CD4-positive, alpha-beta T cell (primary cell): ENCODE measurements around the gene CDC20B. TPM values are rescaled to one million over a fixed set of nuclear protein-coding genes. Genes with fewer than 3 reads are reported as not detected.

Experiments used
- ATAC-seq: fragments of 200-7000 bp; cut with Tn5 transposase; one replicate; pipeline ENCODE4 v1.10.0; 2022; ENCODE audit warnings: mild to moderate bottlenecking; ENCODE audit not compliant: poor library complexity
- CTCF ChIA-PET: fragments of 350-600 bp; sonication (Branson Sonifier 250); formaldehyde crosslinking; loops from one replicate; lab custom pipeline; 2021; ENCODE audit warnings: antibody characterized with exemption, inconsistent platforms; lab: Charles Lee
- POLR2A ChIA-PET: fragments of 350-600 bp; sonication (Branson Sonifier 250); formaldehyde crosslinking; loops from one replicate; lab custom pipeline; 2021; ENCODE audit warnings: antibody characterized with exemption, inconsistent platforms; lab: Charles Lee
- DNase-seq, 14 experiments: peaks; one replicate each; pipeline ENCODE4 v3.0.0-alpha.2; 2013 to 2020; ENCODE audit warnings: mixed read lengths in 2 of 14
- H3K27ac ChIP-seq, 2 donors: one replicate each; pipeline versions ENCODE4 v1.5.1 to v1.7.0; 2013; ENCODE audit warnings: low read length in 2 of 2, low read depth in 1 of 2, mild to moderate bottlenecking in 1 of 2
- H3K27me3 ChIP-seq, 2 experiments: 1 replicate in 1 of 2; 2 replicates in 1 of 2; pipeline versions ENCODE4 v1.6.1 to v1.7.0; 2013; ENCODE audit warnings: low read length in 2 of 2, control low read depth in 1 of 2, mild to moderate bottlenecking in 1 of 2, moderate library complexity in 1 of 2; ENCODE audit not compliant: insufficient read depth in 2 of 2, control insufficient read depth in 1 of 2
- H3K36me3 ChIP-seq: one replicate; pipeline ENCODE4 v1.6.1; 2013; ENCODE audit warnings: low read length, control low read depth; ENCODE audit not compliant: insufficient read depth
- H3K4me1 ChIP-seq: one replicate; pipeline ENCODE4 v1.6.1; 2013; ENCODE audit warnings: low read length, control low read depth; ENCODE audit not compliant: insufficient read depth
- H3K4me3 ChIP-seq: one replicate; pipeline ENCODE4 v1.5.1; 2013; ENCODE audit warnings: mild to moderate bottlenecking, low read length, moderate library complexity
- H3K9me3 ChIP-seq, 2 experiments: 1 replicate in 1 of 2; 2 replicates in 1 of 2; pipeline versions ENCODE4 v1.6.1 to v1.7.0; 2013; ENCODE audit warnings: low read length in 2 of 2, mild to moderate bottlenecking in 2 of 2, control low read depth in 1 of 2, moderate library complexity in 1 of 2; ENCODE audit not compliant: control insufficient read depth in 1 of 2, insufficient read depth in 1 of 2
- H3K27ac Mint-ChIP-seq: one replicate; pipeline ENCODE4 v1.8.0; 2020; ENCODE audit warnings: mixed read lengths
- H3K27me3 Mint-ChIP-seq: one replicate; pipeline ENCODE4 v1.8.0; 2021; ENCODE audit warnings: mixed read lengths
- H3K36me3 Mint-ChIP-seq: one replicate; pipeline ENCODE4 v1.8.0; 2021; ENCODE audit warnings: low read depth, mixed read lengths
- H3K4me1 Mint-ChIP-seq: one replicate; pipeline ENCODE4 v1.8.0; 2021; ENCODE audit warnings: low read depth, mixed read lengths
- H3K4me3 Mint-ChIP-seq: one replicate; pipeline ENCODE4 v1.8.0; 2020; ENCODE audit warnings: mild to moderate bottlenecking, mixed read lengths
- H3K9me3 Mint-ChIP-seq: one replicate; pipeline ENCODE4 v1.8.0; 2020; ENCODE audit warnings: mixed read lengths
- intact Hi-C, 2 experiments: fragments of 100-400 bp; cut with DNase I in 1 of 2; cut with micrococcal nuclease in 1 of 2; formaldehyde crosslinking; loops; one replicate each; pipeline versions ENCODE4 v1.15.1 to v1.9.0; 2023 to 2025; cut with DNase I, micrococcal nuclease
- total RNA-seq, 174 experiments: library from RNA in 2 of 174; stranded (reverse) in 2 of 174; gene quantifications; one replicate each; pipeline ENCODE4 v1.2.3 and lab custom pipeline; 2021 to 2026
- TF ChIP-seq, protein P1 (sequence below): fragments of 200-600 bp; IDR thresholded peaks from one replicate; pipeline ENCODE4 v1.8.0; 2022; ENCODE audit warnings: antibody characterized with exemption, mild to moderate bottlenecking

Gene CDC20B
- total RNA-seq, 2 experiments from 2014 or later: not detected

DNA sequence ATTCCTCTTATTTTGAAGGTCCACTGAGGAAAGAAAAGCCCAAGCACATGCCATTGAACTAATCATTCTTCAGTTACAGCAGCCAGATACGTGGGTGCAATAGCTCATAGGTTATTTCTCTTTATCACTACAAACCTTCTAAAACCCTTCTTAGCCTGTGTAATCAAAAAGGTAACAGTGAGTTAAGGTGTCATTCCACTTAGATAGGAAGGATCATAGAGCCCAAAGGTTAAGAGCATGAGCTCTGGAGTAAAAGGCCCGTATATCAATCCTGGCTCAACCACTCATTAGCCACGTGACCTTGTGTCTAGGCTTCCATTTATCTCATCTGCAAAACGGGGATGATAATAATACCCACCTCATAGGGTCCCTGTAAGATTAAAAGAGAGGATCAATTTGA lies 10.3 kb downstream of the CDC20B start:
- DNase-seq (no peak), ATAC-seq (no peak)
- H3K27ac ChIP-seq: no peak overlapping the region
- peaks cover 14 to 40% of the 10 kb centered on the region in 2 experiments for H3K27me3 ChIP-seq
- H3K4me3 ChIP-seq: no peak overlapping the region
- POLR2A ChIA-PET: no interaction called here
- no peaks in the 10 kb centered on the region for H3K4me1 ChIP-seq
- intact Hi-C loops: no loop called here
- Mint-ChIP-seq H3K4me1 (no peaks in the 10 kb centered on the region), H3K9me3 (no peaks in the 10 kb centered on the region), H3K27me3 (peaks cover 63% of the 10 kb centered on the region), H3K36me3 (no peaks in the 10 kb centered on the region), H3K4me3 (no peak overlapping the region), H3K27ac (no peak overlapping the region)
- H3K36me3 ChIP-seq: no peaks in the 10 kb centered on the region
- TF ChIP-seq, protein P1, sequence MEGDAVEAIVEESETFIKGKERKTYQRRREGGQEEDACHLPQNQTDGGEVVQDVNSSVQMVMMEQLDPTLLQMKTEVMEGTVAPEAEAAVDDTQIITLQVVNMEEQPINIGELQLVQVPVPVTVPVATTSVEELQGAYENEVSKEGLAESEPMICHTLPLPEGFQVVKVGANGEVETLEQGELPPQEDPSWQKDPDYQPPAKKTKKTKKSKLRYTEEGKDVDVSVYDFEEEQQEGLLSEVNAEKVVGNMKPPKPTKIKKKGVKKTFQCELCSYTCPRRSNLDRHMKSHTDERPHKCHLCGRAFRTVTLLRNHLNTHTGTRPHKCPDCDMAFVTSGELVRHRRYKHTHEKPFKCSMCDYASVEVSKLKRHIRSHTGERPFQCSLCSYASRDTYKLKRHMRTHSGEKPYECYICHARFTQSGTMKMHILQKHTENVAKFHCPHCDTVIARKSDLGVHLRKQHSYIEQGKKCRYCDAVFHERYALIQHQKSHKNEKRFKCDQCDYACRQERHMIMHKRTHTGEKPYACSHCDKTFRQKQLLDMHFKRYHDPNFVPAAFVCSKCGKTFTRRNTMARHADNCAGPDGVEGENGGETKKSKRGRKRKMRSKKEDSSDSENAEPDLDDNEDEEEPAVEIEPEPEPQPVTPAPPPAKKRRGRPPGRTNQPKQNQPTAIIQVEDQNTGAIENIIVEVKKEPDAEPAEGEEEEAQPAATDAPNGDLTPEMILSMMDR: no peak
- CTCF ChIA-PET: interaction anchor here (0.7 to 1.6 kb wide), 3 partner anchors 16 to 257 kb away, joined by 3 to 6 read pairs (median 4); no protein-coding TSS in a partner anchor
- H3K9me3 ChIP-seq: no peaks in the 10 kb centered on the region

DNA sequence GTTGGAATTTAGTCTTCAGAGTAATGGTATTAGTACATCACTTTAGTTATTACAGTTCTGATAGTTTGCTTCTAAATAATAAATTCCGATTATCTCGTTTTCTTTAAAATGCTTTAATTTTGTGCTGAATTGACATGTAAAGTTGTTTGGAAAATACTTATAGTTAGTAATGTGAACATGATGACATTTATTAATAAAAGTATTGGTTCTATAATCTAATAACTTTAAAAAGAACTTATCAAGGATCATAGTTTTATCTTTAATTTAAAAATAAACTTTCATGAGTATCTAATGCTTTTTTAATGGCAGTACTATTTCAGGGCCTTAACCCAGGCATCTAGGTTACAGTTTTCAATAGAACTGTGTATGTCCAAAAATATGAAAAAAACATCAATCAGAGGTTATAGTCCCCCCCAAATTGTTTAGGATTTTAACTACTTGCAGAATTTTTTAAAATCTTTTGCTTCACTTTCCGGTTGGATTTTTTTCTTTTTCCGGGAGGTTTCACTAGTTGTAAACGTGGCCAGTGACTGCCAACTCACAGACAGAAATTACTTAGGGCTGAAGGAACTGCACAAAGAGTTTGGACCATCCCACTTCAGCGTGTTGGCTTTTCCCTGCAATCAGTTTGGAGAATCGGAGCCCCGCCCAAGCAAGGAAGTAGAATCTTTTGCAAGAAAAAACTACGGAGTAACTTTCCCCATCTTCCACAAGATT lies 12.3 kb downstream of the CDC20B start:
- no peak for ATAC-seq
- Histone ChIP-seq H3K27ac (no peak overlapping the region), H3K4me3 (no peak overlapping the region), H3K9me3 (peaks cover 0 to 1% of the 10 kb centered on the region in 2 experiments), H3K36me3 (no peaks in the 10 kb centered on the region), H3K27me3 (peaks cover 4 to 25% of the 10 kb centered on the region in 2 experiments), H3K4me1 (no peaks in the 10 kb centered on the region)
- H3K36me3 Mint-ChIP-seq: no peaks in the 10 kb centered on the region
- ChIA-PET POLR2A (interaction anchor here (1.1 to 1.3 kb wide), 4 partner anchors 216 to 643 kb away, joined by 4 to 11 read pairs (median 6); partner anchors contain the start of gene SNX18), CTCF (interaction anchor here (1.4 to 1.9 kb wide), 7 partner anchors 14 to 254 kb away, joined by 4 to 14 read pairs (median 7); no protein-coding TSS in a partner anchor)
- no peaks in the 10 kb centered on the region for H3K4me1 Mint-ChIP-seq
- no peak overlapping the region for H3K27ac Mint-ChIP-seq
- no peaks in the 10 kb centered on the region for H3K9me3 Mint-ChIP-seq
- intact Hi-C loops: no loop called here
- DNase-seq: no peak
- H3K27me3 Mint-ChIP-seq: peaks cover 49% of the 10 kb centered on the region
- TF ChIP-seq, protein P1: no peak
- no peak overlapping the region for H3K4me3 Mint-ChIP-seq

DNA sequence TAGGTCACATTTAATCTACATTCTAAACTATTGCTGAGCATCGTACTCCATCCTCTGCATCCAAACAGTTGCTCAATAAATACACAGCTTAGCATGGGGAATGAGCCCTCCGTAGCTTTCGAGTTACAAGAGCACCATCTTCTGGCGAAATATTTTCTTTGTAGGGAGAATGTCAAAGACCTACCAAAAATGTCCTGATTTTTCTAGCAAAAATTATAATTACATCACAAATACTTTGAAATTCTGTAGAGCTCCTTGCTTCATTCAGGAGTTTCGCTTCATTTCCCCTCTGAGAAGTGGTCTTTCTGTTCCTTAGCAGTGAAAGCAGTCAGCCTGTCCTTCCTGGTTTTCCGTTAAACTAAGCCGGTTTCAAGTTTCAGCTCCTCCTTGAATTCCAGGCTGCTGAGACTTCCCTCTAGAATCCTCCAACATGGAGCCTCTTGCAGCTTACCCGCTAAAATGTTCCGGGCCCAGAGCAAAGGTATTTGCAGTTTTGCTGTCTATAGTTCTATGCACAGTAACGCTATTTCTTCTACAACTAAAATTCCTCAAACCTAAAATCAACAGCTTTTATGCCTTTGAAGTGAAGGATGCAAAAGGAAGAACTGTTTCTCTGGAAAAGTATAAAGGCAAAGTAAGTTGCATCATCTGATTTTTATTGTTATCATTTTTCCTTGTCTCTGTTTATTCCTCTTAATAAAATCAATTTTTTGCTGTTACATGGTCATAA lies 13.0 kb downstream of the CDC20B start, which contains the start of gene GPX8:
GPX8 (plus strand) TSS at position 409 of the 730 bp plus-strand sequence; CDS start at position 431, 22 bp downstream.
- Histone ChIP-seq H3K36me3 (no peaks in the 10 kb centered on the region), H3K27ac (no peak within 1 kb of the TSS), H3K9me3 (peaks cover 0 to 4% of the 10 kb centered on the region in 2 experiments), H3K4me3 (no peak within 1 kb of the TSS), H3K27me3 (peaks cover 4 to 18% of the 10 kb centered on the region in 2 experiments), H3K4me1 (no peaks in the 10 kb centered on the region)
- TF ChIP-seq, protein P1: peak; percentile 74
- CTCF ChIA-PET: interaction anchor here (1.2 to 1.9 kb wide), 8 partner anchors 13 to 642 kb away, joined by 3 to 14 read pairs (median 6); partner anchors contain the start of gene SNX18
- DNase-seq: peak in 5 of 14 experiments; percentile 7 to 75 (median 67)
- Mint-ChIP-seq H3K9me3 (no peaks in the 10 kb centered on the region), H3K4me3 (no peak within 1 kb of the TSS), H3K4me1 (no peaks in the 10 kb centered on the region), H3K27me3 (peaks cover 50% of the 10 kb centered on the region), H3K27ac (no peak within 1 kb of the TSS), H3K36me3 (no peaks in the 10 kb centered on the region)
- intact Hi-C loops: loop anchor here (1.0 to 5.0 kb wide), 3 partner anchors 254 to 643 kb away; partner anchors contain the start of gene SNX18 (in 2 of the 2)
- peak; percentile 68 for ATAC-seq
- POLR2A ChIA-PET: interaction anchor here (0.6 to 1.3 kb wide), 7 partner anchors 147 to 643 kb away, joined by 3 to 11 read pairs (median 4); partner anchors contain the start of genes DHX29 and SNX18
